GM12872 (cell line): Measurements from ENCODE around the gene CDIPT.

Experiments used
- TF ChIP-seq, protein P1 (sequence below): IDR thresholded peaks from 3 replicates; pipeline ENCODE4 v1.5.1; 2011; ENCODE audit warnings: low read depth, mild to moderate bottlenecking, low read length, moderate library complexity; ENCODE audit not compliant: insufficient read depth

Gene CDIPT

GRCh38 chr16:29813644-29814562, 49.1 kb downstream of the CDIPT start:
- TF ChIP-seq, protein P1, sequence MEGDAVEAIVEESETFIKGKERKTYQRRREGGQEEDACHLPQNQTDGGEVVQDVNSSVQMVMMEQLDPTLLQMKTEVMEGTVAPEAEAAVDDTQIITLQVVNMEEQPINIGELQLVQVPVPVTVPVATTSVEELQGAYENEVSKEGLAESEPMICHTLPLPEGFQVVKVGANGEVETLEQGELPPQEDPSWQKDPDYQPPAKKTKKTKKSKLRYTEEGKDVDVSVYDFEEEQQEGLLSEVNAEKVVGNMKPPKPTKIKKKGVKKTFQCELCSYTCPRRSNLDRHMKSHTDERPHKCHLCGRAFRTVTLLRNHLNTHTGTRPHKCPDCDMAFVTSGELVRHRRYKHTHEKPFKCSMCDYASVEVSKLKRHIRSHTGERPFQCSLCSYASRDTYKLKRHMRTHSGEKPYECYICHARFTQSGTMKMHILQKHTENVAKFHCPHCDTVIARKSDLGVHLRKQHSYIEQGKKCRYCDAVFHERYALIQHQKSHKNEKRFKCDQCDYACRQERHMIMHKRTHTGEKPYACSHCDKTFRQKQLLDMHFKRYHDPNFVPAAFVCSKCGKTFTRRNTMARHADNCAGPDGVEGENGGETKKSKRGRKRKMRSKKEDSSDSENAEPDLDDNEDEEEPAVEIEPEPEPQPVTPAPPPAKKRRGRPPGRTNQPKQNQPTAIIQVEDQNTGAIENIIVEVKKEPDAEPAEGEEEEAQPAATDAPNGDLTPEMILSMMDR = no peak

DNA sequence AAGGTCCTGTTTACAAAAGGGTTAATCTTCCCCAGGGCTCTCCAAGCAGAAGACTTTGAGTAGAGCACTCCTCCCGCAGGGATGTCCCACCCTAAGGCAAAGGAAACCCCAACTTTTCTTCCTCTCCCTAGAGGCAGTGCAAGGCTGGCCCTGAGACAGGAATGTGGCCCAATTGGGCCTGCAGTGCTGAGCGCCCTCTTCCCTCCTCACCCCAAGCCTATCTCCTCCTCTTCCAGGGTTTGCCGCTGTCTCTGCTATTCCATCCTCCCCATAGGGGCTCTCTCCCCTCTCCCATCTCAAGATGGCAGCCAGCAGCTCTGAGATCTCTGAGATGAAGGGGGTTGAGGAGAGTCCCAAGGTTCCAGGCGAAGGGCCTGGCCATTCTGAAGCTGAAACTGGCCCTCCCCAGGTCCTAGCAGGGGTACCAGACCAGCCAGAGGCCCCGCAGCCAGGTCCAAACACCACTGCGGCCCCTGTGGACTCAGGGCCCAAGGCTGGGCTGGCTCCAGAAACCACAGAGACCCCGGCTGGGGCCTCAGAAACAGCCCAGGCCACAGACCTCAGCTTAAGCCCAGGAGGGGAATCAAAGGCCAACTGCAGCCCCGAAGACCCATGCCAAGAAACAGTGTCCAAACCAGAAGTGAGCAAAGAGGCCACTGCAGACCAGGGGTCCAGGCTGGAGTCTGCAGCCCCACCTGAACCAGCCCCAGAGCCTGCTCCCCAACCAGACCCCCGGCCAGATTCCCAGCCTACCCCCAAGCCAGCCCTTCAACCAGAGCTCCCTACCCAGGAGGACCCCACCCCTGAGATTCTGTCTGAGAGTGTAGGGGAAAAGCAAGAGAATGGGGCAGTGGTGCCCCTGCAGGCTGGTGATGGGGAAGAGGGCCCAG, 50.0 kb downstream of the CDIPT start:
- TF ChIP-seq, protein P1 = no peak

- TF ChIP-seq, protein P1 = no peak
Observed at GRCh38 chr16:29811896-29812665, 50.9 kb downstream of the CDIPT start, which contains the start of gene PRRT2. Gene PRRT2 (plus strand): TSS chr16:29812193. CDS start chr16:29813055, 862 bp downstream.

GRCh38 chr16:29811170-29811895, 51.7 kb downstream of the CDIPT start:
- TF ChIP-seq, protein P1 = no peak

GRCh38 chr16:29810699-29811169, 52.3 kb downstream of the CDIPT start:
- TF ChIP-seq, protein P1 = no peak

DNA sequence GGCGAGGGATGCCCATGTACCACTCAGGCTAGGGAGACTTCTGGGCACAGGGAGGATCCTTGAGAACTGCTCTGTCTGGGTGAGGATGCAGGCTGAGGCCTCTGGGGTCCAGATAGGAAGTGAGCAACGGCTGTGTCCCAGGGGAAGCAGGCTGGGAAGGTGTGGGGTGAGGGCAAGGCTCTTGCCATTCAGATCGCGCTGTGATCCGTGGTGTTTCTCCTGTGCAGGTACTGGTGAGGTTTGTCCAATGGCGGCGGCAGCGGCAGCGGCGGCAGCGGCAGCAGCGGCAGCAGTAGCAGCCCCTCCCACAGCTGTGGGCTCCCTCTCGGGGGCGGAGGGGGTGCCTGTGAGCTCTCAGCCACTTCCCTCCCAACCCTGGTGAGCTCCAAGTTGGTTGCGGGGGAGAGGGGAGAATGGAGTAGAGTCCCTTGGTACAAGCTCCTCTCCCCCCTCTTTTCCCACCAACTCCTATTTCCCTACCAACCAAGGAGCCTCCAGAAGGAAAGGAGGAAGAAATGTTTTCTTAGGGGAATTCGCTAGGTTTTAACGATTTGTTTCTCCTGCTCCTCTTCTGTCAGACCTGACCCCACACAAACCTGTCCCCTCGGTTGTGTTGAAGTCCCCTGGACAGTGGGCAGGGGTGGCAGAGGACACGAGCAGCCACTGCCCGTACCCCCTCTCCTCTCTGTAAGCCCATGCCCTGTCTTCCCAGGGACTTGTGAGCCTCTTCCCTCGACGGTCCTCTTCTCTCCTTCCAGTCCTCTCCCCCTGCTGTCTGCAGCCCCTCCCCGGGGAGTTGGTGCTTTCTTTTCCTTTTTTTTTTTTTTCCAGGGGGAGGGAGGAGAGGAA, 53.0 kb downstream of the CDIPT start:
- TF ChIP-seq, protein P1 = no peak
